IPS DF 19.7 (cell line): Measurements from ENCODE around the gene SBF1.

Experiments used
- DNase-seq: peaks from one replicate; pipeline ENCODE4 v3.0.0-alpha.2; 2013; ENCODE audit warnings: low read depth, low spot score

The SBF1 gene

DNA sequence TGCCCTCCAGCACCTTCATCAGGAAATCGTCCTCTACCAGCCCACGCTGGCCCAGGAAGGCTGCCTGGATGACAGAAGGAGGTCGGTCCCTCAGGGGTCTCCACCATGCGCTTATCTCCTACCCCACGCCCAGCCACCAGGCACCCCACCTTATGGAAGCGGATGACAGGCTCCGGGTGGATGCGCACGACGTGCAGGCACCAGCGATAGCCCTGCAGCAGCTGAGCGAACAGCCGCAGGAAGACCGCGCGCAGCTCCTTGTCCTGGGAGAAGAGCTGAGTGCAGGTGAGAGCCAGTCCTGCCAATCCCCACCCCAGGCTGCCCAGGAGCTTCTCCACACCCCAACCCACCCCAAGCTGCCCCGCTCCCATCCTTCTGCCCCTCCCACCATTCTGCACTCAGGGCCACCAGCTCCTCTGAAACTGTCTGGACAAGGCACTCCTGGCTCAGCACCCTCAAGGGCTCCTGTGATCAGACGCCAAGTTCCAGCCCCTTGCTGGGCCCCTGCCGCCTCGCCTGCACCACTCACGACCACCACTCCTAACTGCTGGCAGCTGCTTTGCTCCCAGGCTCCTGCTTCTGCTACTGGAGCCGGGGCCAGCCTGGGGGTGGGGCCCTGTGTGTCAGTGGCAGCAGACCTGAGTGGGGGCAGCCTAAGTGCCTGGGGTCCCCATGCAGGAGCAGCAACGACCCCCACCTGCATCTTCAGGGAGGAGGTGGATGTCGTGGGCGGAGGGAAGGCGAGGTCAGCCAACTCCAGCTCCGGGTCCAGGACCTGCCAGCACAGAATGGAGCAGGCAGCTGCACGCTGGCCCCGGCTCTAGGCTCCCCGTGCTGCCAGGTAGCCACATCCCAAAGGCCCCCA lies 9.5 kb downstream of the SBF1 start:
- no peak for DNase-seq

DNA sequence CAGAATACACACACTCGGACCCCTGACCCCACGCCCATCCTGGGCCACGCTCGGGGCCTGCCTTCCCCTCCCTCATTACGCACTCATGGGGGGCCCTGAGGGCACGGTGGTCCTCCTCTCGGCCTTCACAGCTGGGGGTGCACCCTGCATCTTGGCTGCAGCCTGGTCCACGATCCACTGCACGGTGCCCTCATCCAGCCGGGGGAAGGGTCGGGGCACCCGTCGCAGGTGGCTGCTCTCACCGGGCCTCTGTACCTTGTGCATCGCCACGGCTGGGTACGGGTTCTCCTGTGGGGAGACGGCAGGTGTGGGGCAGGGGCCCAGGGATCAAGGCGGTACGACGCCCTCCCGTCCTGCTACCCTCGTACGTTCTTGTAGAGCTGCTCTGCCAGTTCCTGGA lies 10.4 kb downstream of the SBF1 start:
- DNase-seq: no peak

DNA sequence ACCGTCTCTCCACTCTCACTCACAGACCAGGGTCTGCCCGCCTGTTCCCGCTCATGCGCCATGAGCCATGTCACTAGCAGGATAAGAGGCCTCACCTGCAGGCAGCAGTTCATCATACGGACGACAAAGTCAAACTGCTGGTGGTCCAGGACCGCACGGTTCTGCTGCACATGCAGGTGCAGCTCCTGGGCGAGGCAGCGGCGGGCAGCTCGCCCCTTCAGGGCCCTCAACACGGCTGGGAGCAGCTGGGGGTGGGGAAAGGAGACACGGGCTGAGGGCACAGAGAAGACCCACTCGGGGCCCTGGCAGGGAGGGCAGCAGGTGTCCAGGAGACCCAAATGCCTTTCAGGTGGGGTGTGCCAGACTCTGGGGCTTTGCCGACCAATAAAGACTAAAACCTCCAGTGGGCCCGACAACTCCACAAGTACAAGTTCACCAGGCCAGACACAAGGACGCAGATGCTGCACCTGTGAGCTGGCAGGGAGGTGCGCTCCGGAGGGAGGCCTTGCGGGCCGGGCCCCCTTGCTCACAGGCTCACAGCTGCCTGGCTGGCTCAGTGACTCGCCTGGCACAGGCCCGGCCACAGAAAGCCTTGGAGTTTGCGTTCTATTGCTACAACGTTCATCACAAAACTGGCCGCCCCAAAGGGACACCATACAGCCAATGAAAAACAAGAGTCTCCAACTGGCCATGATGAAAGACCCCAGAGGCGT lies 11.5 kb downstream of the SBF1 start:
- no peak for DNase-seq

DNA sequence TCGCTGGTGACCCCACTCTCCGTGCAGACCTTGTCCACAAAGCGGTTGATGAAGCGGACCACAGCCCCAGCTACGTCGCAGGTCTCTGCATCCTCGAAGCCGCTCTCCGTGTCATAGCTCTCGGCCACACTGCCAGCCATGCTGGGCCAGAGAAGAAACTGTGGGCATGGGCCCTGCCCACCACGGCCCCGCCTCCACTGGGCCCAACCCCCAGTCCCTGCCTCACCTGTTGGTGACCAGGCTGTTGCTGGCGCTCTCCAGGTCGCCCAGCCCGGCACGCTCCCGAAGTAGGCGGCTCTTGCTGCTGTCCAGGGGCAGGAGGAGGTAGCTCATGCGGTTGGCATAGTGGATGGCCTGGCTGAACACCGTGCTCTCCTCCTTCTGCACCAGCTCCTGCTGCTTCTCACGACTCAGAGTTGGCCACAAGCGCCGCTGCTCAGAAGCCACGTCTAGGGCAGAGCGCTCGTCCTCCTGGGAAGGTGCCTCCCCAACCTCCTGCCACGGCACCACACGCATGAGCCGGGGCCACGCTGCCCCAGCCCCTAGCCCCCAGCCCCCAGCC lies 12.8 kb downstream of the SBF1 start:
- DNase-seq: no peak

DNA sequence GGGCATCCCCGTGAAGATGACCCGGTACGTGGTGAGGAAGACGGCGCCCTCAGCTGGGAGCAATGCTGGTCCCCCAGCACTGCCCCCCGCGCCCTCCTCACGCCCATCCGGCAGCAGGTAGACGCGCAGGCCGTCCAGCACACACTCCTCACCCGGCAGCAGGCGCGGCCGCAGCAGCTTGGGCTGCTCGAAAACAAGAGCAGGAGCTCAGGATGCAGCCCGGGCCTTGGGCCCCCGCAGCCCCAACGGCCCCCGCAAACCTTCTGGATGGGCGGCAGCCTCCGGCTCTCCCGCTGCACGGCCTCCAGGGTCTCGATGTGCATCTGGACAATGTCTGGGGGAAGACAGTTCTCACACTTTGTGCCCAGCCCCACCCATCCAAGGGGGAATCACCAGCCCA lies 13.3 kb downstream of the SBF1 start:
- no peak for DNase-seq

DNA sequence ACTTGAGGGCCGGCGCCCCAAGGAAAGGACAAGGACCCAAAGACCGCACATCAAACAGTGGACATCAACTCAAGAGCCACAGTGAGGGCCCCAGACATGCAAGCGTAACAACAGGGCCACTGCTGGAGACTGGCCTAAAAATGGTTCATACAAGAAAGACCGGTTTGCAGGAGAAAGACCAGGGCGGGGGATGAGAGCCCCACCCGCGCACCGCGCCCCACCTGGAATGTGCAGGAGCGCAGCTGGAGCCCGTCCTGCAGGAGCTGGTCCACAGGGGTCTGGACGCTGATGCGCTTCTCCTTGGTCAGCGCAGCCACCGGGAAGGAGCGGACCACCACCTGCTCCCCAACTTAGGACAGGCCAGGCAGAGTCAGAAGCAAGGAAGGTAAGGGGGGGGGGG lies 13.9 kb downstream of the SBF1 start:
- no peak for DNase-seq

DNA sequence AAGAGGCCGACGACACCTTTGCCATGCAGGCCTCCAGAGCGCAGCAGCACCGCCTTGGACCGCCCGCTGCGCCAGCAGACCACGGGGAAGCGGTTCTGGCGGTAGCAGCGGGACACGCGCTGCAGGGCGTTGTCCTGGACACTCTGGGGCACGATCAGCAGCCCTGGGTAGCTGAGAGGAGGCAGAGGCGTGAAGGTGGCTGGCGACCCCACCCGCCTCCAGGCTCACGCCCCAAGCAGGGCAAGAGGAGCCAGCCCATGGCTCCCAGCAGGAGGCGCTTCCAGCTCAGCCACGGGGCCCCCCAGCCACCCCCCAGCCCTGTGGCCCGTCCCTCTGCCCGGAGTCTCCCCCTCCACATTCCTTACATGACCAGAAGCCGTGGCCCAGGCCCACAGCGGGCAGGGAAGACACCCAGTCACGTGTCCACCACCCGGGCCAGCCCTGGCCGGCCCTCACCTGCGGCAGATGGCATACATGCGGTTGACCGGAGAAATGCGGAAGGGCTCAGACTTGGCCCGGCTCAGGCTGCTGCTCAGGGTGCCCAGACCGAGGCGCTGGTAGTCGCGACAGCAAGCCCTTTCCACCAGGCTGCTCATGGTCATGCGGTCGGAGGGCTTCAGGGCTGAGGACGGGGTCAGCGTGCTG lies 15.2 kb downstream of the SBF1 start:
- DNase-seq: no peak

DNA sequence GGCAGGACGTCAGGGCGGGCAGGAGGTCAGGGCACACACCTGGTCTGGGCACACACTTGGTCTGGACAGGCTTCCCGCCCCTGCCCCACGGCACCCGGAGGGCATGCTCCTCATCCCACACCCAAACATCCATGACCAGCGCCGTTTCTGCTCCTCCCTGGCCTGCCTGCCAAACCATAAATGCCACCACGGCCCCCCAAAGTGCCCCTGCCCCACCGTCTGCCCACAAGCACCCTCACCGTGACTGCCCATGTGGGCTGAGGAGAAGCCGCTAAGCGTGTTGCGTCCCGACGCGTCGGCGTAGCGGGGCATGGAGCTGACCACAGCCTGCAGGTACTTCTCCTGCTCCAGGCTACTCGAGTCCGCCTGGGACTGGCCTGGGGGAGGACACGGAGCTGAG lies 15.8 kb downstream of the SBF1 start:
- DNase-seq: no peak

DNA sequence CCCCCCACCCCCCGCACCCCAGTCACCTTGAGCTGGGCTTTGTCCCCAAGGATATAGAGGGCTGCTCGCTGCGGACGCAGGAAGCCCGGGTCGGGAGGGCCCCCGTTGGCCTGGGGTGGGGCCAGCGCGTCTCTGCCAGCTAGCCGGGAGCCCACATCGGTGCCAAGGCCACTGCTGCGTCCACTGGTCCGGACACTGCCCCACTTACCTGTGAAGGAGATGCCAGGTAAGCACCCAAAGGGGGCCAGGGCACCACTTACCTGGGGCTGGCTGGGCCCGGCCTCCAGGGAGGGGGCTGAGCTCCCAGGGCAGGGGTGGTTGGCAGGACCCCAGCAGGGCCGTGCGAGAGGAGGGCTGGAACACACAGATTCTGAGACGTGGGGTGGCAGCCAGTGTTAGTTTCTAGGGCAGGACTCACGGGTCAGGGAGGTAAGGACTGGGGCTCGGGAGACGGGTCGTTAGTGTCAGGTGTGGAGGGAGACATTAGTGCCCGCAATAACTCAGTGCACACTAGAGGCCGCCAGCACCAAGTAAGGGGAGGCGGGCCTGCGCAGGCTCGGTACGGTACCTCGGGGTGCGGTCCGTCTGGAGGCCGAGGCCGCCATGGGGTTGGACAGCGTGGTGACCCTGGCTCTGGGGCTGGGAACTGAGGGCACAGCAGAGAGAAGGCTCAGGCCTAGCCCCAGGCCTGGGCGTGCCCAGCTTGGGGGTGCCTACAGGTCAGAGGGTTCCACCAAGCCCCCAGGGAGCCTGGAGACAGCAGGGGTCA lies 18.2 kb downstream of the SBF1 start:
- no peak for DNase-seq

DNA sequence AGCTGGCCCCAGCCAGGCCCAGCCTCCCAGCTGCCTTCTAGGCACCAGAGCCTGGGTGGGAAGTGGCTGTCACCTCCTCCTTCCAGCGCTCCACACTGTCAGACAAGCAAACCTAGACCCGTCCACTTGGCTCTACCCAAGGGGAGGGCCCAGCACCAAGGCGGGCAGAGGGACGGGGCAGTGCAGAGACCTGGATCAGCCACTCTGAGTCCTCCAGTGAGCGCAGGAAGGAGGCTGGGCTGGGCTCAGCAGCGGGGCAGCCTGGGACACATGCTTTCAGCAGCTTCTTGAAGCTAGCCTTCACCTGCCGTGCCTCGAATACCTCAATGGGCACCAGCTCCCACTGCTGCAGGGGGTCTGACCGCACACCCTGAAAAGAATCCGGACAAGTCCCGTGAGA lies 18.8 kb downstream of the SBF1 start:
- DNase-seq: no peak

DNA sequence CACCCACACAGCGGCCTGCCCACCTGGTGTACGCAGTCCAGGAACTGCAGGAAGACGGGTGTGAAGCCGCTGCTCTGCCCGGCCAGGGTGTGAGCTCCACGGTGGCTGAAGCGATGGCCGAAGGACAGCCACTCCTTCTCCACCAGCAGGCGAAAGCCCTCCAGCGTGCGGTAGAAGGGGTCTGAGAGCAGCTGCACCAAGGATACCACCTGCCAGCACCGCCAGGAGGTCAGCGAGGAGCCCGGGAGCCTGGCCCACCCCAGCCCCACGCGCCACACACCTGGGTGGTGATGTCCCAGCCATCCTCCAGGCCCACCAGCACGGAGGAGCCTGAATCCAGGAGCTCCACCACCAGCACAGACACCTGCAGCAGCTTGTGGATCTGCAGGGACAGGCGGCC lies 19.6 kb downstream of the SBF1 start:
- no peak for DNase-seq

DNA sequence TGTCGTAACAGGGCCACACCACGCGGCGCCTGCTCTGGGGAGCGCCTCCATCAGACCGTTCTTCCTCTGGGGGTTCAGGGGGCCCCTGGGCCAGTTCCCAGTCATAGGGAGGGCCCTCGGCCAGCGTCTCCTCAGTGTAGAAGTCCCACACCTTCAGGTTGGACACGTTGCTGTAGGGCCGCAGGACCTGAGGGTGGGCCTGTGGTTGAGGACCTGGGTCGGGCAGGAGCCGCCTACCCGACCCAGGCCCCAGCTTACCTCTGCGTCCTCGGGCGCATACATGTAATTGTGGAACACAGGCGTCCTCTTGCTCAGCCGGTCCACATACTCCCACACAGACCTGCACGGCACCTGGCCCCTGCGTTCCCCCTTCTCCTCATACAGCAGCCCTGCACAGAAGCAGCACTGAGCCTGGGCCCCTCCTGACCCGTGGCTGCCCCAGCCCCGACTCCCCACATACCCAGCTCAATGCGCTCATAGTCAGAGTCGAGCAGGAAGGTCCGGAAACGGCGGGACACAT lies 20.2 kb downstream of the SBF1 start:
- no peak for DNase-seq

DNA sequence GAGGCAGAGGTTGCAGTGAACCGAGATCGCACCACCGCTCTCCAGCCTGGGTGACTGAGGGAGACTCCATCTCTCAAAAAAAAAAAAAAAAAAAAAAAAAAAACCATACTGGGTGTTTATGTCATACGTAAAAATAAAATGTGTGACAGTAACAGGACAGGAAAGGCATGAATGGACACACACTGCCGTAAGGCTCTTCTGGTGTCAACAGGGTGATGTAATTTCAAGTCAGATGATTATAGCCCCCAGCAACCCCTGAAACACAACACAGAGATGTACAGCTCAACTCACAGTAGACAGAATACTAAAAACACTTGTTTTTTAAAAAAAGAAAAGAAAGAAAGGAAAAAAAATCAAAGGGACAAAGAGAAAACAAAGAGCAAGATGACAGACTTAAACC lies 22.2 kb downstream of the SBF1 start:
- DNase-seq: no peak

DNA sequence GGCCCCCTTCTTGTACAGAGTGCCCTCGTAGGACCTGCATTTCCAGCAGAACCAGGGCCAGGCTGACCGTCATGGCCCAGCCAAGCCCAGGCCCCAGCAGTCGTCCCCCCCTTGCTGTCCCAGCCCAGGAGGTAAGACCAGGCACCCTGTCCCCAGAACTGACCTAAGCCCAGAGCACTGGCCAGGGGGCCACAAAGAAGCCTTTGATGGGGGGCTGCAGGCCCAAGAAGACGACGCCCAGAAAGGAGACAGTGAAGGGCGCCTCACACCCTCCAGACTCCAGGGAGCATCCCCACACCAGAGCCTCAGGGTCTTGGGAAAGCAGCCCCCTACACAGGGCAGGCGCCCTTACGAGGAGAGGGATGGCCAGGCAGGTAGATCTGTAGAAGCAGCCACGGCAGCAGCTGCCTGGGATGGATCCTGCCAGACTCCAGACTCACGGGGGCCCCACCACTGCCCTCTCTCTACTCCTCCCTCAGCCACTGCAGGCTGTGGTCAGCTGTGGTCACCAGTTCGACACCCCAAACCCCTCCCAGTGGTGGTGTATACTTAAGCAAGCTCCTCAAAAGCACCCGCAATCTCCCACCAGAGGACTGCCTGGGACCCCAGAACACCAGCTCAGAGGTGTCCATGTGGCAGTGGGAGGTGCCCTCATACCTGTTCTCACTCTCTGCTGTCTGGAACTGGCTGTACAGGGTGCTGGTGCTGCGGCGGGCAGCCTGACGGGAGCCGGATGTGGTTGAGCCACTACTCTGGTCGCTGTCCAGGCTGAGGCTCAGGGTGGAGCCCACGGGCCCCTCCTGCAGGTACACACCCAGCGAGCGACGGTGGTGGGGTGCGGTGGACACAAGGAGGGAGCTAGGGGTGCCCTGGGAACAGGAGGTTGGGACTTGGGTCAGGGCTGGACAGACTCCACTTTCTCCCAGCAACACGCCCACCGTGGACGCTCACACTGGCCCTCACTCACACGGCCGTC lies 27.0 kb downstream of the SBF1 start:
- DNase-seq: no peak

DNA sequence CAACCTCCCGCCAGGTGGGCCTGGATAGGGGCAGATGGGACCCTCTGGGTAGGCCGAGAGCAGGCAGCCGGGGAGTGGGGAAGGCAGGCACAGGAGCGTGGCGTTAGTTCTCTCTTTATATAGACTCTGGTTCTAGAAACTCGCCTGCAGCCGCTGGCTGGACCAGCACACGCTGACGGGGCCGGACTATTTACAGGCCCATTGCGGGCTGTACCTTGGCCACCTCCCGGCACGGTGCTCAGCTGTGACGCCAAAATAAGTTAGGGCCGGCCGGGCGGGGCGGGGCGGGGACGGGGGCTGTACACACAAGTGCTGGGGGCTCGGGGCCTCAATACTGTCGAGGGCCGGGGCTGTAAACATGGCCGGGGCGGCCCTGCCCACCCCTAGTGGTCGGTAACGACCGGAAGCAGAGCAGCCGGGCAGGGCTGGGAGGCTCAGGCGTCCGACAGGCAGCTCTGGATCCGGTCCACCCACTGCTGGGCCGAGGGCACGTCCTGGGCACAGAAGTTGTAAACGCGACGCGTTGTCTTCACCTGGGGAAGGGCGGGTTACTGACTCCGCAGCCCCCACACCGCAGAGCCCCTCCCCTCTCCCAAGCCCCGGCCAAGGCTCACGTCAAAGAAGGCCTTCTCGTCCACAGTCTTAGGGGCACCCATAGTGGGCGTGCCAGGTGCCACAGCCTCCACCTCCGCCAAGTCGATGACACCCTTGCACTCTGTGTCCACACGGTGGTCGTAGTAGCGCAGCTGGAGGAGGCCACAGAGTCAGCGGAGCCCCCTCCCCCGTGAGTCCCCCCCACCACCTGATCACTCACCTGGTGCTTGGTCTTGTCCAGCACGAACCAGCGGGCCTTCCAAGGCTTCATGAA lies 27.9 kb downstream of the SBF1 start:
- DNase-seq: no peak

DNA sequence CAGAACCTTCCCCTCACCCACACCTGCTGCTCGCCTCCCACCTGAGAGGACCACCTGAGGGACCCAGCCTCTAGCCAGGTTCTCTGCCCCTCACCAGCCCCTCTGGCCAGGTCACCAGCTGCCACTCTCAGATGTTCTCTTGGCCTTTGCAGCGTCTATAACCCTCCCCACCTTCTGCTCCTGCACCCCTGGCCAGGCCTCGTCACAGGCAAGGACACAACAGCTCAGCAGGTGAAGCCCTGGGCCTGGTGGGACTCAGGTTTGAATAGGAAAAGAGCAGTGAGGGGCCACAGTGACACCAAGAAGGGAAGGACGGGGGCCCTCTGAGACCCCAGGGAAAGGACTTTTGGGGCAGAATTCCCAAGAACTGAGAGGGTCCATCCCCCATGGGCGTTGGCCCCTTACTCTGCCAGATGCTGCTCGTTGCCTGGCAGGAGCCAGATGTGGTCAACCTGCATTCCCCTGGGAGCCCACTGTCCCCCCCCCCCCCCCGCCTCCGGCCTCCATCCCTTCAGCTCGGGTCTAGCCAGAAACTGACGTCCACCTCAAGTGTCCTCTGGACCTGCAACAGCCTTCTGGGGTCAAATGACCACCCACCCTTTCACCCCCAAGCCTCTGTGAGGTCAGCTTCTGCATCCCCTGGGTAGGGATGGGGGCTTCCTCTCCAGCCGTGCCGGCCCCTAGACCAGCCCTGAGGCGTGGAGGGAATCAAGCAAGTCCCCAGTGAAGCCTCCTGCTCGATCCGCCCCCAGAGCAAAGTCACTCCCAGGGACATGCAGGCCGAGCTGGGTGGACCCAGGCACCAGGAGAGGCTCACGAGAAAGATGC lies 28.7 kb downstream of the SBF1 start:
- DNase-seq: no peak

DNA sequence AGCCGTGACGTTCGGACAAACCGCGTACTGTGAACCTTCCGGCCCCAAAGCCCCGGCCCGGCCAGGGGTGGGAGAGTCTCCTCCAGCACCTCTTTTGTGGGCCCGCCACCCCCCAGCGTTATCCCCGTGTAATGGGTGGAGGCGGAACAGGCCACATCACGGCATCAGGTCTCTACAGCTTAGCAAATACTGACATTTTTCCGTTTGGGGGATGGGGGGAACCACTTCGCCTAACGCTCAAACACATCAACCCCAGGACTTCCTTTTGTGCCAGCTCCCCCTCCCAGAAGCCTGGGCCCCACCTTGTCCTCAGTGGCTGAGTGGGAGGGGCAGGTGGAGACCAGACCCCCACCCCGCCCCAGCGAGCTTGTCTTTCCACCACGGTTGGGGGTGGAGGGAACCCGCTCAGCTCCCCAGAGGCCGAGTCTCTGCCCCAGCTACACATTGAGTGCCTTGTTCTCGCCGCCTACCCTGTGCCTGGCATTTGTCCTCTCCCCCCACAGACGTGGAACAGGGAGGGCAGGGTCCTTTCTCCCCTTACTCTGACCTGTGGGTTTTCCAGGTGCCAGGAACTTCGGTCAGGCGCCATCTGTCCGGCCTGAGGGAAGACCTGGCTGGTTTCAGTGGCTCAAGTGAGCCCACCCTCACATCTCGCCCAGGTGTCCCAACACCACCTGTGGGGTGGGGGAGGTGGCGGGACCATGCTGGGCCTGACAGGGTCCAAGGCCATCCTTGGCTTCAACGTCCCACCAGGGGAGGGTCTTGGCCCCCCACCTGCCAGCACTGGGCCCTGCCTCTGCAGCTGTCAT lies 29.6 kb downstream of the SBF1 start:
- DNase-seq: no peak
